ENCODE results near the gene CES2.

DNA sequence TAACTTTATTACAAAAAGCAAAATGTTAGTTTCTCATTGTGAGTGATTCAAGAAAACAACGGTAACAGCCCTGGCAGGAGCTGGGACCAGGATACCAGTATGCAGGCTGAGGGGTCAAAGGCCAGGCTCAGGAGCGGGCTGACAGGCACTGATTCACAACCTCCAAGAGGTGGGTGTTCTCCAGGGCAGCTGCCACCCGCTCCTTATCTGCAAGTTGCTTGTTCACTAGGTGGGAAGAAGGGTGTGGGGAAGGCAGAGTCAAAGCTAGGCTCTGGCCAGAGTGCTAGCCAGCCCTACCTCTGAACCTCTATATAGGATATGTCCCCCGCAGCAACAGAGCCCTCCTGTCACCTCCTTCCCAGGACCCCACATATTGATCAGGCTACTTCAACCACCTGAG, 3.2 kb upstream of the CES2 start:
- TF ChIP-seq, protein P1, sequence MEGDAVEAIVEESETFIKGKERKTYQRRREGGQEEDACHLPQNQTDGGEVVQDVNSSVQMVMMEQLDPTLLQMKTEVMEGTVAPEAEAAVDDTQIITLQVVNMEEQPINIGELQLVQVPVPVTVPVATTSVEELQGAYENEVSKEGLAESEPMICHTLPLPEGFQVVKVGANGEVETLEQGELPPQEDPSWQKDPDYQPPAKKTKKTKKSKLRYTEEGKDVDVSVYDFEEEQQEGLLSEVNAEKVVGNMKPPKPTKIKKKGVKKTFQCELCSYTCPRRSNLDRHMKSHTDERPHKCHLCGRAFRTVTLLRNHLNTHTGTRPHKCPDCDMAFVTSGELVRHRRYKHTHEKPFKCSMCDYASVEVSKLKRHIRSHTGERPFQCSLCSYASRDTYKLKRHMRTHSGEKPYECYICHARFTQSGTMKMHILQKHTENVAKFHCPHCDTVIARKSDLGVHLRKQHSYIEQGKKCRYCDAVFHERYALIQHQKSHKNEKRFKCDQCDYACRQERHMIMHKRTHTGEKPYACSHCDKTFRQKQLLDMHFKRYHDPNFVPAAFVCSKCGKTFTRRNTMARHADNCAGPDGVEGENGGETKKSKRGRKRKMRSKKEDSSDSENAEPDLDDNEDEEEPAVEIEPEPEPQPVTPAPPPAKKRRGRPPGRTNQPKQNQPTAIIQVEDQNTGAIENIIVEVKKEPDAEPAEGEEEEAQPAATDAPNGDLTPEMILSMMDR (IDR thresholded peaks at IDR 0.05; ENCODE audit: borderline replicate concordance, extremely low read depth, low read length, poor library complexity, severe bottlenecking), result no peak
- no peak for TF ChIP-seq EZH2 (IDR thresholded peaks at IDR 0.05; ENCODE audit: borderline replicate concordance, low read depth, low read length, severe bottlenecking)
